ENCODE data around the gene BFSP2.

Gene BFSP2

GRCh38 chr3:133381346-133382109 lies 18.3 kb upstream of the BFSP2 start:
- H3K4me3 ChIP-seq, result no peak overlapping the region
- no peak for TF ChIP-seq CTCF (IDR thresholded peaks at IDR 0.05)
- H3K27ac ChIP-seq, result no peak overlapping the region
- DNase-seq (ENCODE audit: low spot score), result no peak

GRCh38 chr3:133383175-133383574 lies 16.7 kb upstream of the BFSP2 start:
- Histone ChIP-seq H3K27ac (no peak overlapping the region), H3K4me3 (no peak overlapping the region)
- TF ChIP-seq CTCF (IDR thresholded peaks at IDR 0.05), result no peak
- DNase-seq (ENCODE audit: low spot score), result no peak

- TF ChIP-seq CTCF (IDR thresholded peaks at IDR 0.05), result no peak
- no peak overlapping the region for H3K27ac ChIP-seq
- DNase-seq (ENCODE audit: low spot score), result no peak
- no peak overlapping the region for H3K4me3 ChIP-seq
Measured at GRCh38 chr3:133383741-133384140, 16.1 kb upstream of the BFSP2 start.

- no peak for DNase-seq (ENCODE audit: low spot score)
- Histone ChIP-seq H3K4me3 (no peak overlapping the region), H3K27ac (no peak overlapping the region)
- TF ChIP-seq CTCF (IDR thresholded peaks at IDR 0.05), result peak; percentile 55
Measured at GRCh38 chr3:133384331-133385027, 15.4 kb upstream of the BFSP2 start.

- TF ChIP-seq CTCF (IDR thresholded peaks at IDR 0.05), result no peak
- Histone ChIP-seq H3K4me3 (no peak overlapping the region), H3K27ac (no peak overlapping the region)
- DNase-seq (ENCODE audit: low spot score), result no peak
Measured at GRCh38 chr3:133386876-133387275, 13.0 kb upstream of the BFSP2 start.

- no peak overlapping the region for H3K4me3 ChIP-seq
- no peak for TF ChIP-seq CTCF (IDR thresholded peaks at IDR 0.05)
- no peak for DNase-seq (ENCODE audit: low spot score)
- no peak overlapping the region for H3K27ac ChIP-seq
Measured at GRCh38 chr3:133387341-133387740, 12.5 kb upstream of the BFSP2 start.

Measured in coronary artery (tissue), 2 donors.